ENCODE data around the gene DMPK.
A peak's percentile ranks its signal among the peaks of the same experiment; 100 is the strongest.
"Not testable (repeated sequence)": the region's sequence is repeated elsewhere in the genome, so short reads cannot be mapped to it uniquely, and the experiment has no call there.

Gene DMPK

GRCh38 chr19:45814851-45815480, 32.7 kb upstream of the DMPK start, which contains the start of gene RSPH6A:
Gene RSPH6A, minus strand, starts transcription at chr19:45815308. Its CDS starts 132 bp downstream, at chr19:45815176.
- no peak for DNase-seq

GRCh38 chr19:45814166-45814780, 32.0 kb upstream of the DMPK start:
- no peak for DNase-seq

- no peak for DNase-seq
Measured at GRCh38 chr19:45812297-45812696, 30.0 kb upstream of the DMPK start.

GRCh38 chr19:45809643-45810159, 27.4 kb upstream of the DMPK start:
- DNase-seq, result no peak

GRCh38 chr19:45805719-45806118, 23.4 kb upstream of the DMPK start:
- no peak for DNase-seq

- no peak for DNase-seq
Measured at GRCh38 chr19:45804959-45805230, 22.6 kb upstream of the DMPK start.

- DNase-seq, result no peak
Measured at GRCh38 chr19:45804140-45804958, 22.1 kb upstream of the DMPK start.

GRCh38 chr19:45801603-45802175, 19.4 kb upstream of the DMPK start:
- DNase-seq, result no peak

GRCh38 chr19:45800070-45800553, 17.8 kb upstream of the DMPK start:
- DNase-seq, result no peak

GRCh38 chr19:45799541-45799940, 17.3 kb upstream of the DMPK start:
- DNase-seq, result not testable (repeated sequence)

GRCh38 chr19:45798995-45799517, 16.8 kb upstream of the DMPK start:
- peak; percentile 68 to 69 for DNase-seq

- no peak for DNase-seq
Measured at GRCh38 chr19:45794627-45795026, 12.3 kb upstream of the DMPK start.

GRCh38 chr19:45793876-45794275, 11.6 kb upstream of the DMPK start:
- no peak for DNase-seq

GRCh38 chr19:45793178-45793564, 10.9 kb upstream of the DMPK start:
- no peak for DNase-seq

- DNase-seq, result peak; percentile 100
Measured at GRCh38 chr19:45792470-45793177, 10.3 kb upstream of the DMPK start, which contains the start of gene DMWD. Gene DMWD, minus strand, starts transcription at chr19:45792845. Its CDS starts 89 bp downstream, at chr19:45792756.

GRCh38 chr19:45791744-45792469, 9.6 kb upstream of the DMPK start:
- DNase-seq, result peak in 1 of 2 donors; percentile 31

- no peak for DNase-seq
Measured at GRCh38 chr19:45790942-45791341, 8.7 kb upstream of the DMPK start.

- no peak for DNase-seq
Measured at GRCh38 chr19:45789035-45789786, 6.9 kb upstream of the DMPK start.

GRCh38 chr19:45786533-45786894, 4.2 kb upstream of the DMPK start:
- DNase-seq, result no peak

- DNase-seq, result no peak
Measured at GRCh38 chr19:45785781-45786532, 3.7 kb upstream of the DMPK start.
